8988T (cell line): ENCODE measurements around the gene GCH1.
"Not testable (repeated sequence)": the region's sequence is repeated elsewhere in the genome, so short reads cannot be mapped to it uniquely, and the experiment has no call there.

Experiments used
- DNase-seq: peaks from one replicate; pipeline ENCODE4 v3.0.0; 2011

Gene GCH1

DNA sequence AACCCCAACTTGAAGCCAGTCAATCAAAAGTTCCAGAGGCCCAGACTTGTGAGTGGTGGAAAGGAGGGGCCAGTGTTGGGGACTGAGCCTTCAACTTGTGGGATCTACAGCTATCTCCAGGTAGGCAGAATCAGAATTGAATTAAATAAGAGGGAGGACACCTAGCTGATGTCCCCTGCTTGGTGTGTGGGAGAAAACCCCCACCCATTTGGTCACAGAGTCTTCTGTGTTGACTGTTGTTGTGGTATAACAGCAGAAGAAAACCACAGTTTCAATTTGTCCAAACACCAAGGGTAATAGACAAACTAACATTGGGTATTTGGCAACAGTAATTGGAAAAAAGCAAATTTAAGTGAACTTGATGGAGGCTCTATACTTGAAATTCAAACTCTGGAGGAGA, 3.4 kb upstream of the GCH1 start:
- no peak for DNase-seq

DNA sequence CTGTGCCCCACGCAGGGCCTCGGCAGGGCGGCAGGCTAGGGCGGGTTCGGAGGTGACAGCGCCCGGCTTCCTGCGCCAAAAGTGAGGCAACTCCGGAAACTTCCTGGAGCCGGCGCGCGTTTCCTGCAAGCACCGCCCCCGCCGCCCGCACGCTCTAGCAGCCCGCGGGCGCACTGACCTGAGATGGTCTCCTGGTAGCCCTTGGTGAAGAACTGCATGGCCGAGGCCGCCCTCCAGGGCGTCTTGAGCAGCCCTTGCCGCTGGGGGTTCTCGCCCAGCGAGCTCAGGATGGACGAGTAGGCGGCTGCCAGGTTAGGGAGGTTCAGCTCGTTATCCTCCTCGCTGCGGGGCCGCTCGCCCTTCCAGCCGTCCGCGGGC, 494 bp downstream of the GCH1 start:
- no peak for DNase-seq

DNA sequence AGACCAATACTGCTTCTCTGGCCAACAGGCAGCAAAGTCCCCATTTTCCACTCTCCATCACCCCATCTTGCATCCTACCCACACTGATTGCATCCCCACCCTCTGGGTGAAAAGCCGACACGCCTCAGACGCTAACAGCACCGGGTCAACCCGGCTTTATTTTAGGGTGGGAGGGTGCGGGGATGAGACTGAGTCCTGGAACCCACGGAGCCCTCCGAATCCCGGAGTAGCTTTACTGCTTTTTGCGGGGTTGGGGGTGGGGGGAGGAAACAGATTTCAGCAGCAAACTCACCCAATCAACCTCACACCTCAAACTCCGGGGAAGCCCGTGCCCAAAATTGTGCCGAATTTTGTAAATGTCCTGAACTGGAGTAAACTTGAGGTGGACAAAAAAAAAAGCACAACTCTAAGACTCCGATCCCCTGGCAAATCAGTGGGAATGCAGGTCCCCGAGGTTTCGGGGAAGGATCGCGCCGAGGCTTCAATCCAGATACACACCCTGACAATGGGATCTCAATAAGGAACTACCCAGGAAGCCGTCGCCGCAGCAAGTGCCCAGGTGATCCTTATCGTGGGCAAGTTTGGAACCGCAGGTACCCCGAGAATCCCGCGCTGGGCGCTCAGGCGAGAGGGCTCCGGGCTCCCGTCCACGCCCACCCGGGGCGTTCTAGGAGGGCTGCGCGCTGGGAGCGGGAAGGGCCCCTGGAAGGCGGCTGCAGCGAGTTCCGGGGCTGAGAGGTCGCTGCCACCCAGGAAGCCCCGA, 1.1 kb downstream of the GCH1 start:
- no peak for DNase-seq

DNA sequence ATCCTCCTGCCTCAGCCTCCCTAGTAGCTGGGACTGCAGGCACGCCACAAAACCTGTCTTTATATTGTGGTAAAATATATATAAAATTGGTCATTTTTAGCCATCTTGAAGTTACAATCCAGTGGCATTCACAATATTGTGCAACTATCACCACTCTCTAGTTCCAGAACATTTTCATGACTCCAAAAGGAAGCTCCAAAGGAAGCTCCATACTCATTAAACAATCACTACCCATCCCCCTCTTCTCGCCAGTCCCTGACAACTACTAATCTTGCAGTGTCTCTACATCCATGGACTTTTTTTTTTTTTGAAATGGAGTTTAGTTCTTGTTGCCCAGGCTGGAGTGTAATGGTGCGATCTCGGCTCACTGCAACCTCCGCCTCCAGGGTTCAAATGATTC, 3.1 kb downstream of the GCH1 start:
- no peak for DNase-seq

DNA sequence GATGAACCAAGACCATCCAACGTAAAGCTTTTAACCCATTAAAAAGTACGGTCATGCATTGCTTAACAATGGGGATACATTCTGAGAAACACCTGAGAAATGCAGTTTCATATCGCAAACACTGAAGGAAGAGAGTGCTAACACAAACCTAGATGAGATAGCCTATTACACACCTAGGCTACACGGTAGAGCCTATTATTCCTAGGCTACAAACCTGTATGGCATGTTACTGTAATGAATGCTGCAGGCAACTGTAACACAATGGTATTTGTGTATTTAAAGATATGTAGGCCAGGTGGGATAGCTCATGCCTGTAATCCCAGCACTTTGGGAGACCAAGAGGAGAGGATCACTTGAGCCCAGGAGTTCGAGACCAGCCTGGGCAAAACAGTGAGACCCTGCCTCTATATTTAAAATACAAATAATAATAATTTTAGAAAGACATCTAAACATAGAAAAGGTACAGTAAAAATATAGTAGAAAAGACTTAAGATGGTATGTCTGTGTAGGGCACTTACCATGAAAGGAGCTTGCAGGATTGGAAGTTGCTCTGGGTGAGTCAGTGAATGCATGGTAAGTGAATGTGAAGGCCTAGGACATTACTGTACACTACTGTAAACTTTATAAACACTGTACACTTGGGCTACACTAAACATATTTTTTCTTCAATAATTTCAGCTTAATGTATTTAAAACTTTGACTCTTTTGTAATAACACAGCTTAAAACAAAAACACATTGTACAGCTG, 4.6 kb downstream of the GCH1 start:
- DNase-seq, result not testable (repeated sequence)

DNA sequence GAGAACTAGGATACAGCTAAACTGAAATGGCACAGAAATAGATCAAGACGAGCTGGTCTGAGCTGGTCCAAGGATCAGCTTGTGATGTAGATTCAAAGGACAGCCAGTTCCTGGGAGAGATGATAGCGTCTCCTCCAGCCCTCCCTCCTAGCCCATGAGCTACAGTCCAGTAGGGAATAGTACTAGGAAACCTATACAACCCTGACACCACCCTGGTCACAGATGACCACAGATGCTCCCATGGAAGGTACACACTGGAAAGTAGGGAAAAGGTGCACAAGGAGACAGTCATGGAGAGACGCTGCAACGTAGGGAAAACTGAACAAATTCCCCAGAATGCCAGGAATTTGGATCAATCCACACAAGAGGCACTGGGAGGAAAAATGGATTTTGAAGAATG, 6.9 kb downstream of the GCH1 start:
- DNase-seq, result no peak

DNA sequence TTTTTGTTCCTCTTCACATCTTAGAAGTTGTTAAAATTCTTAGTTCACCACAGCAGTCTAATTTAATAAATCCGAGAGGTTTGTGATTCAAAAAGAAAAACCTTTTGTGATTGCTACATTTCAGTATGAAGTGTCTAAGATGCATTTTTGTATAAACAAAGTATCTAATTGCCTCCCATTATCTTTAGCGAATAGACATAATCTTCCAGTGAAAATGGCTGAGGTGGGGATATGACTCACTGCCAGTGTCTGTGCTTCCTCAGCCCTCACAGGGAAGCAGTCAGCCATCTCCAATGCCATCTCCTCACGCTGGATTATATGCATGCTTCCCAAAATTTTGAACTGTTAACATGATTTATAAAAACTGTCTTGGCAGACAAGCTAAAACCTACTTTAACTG, 7.6 kb downstream of the GCH1 start:
- no peak for DNase-seq

DNA sequence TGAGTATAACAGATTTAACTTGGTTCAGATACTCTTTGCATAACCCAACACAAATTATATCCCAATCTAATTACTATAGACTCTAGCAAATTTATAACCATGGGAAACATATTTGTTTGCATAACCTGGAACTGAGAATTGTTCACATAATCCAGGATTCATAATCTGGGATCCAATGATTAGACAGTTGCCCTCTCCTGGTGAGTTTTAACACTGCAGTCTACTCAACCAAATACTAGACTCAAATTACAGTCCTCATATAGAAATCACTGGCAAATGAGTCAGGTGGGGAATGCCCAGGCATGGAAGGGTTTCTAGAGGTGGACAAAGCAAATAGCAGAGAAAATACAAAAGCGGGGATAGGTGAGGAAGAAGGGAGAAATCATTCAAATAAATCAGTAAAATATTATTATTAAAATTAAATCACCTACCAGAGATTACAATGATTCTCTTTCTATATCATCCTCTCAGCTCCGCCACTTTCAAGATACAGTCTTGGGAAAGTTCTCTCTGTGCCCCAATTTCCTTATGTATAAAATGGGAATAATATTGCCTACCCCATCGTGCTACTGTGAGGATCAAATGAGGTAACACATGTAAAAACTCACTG, 9.4 kb downstream of the GCH1 start:
- DNase-seq, result no peak

DNA sequence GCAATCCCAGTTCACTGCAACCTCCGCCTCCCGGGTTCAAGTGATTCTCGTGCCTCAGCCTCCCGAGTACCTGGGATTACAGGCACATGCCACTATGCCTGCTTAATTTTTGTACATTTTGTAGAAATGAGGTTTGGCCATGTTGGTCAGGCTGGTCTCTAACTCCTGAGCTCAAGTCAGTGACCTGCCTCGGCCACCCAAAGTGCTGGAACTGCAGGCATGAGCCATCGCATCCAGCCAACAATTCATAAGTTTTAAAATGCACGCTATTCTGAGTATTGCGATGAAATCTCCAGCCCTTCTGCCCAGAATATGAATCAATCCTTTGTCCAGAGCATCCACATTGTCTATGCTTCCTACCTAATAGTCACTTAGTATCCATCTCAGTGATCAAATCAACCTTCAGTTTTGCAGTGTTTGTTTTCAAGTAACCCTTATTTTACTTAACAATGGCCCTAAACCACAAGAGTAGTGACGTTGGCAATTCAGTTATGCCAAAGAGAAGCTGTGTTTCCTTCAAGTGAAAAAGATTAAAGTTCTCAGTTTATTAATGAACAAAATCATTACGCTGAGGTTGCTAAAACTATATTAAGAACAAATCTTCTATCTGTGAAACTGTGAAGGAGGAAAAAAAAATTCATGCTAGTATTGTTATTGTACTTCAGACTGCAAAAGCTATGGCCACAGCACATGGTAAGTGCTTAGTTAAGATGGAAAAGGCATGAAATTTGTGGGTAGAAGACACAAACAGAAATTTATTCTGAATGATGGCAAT, 11.0 kb downstream of the GCH1 start:
- no peak for DNase-seq

DNA sequence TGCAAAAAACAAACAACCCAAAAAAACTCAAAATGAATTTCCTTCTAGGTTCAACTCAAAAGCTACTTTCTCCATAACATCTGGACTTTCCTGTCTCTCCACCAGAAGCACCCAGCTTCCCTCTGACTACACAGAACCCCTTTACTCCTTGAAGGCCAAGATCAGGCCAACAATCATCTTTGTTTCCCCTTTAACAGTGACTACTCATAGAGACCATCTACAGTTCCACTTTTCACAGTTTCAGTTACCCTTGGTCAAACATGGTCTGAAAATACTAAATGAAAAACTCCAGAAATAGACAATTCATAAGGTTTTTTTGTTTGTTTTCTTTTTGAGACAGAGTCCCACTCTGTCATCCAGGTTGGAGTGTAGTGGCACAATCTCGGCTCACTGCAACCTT, 11.8 kb downstream of the GCH1 start:
- DNase-seq, result no peak

DNA sequence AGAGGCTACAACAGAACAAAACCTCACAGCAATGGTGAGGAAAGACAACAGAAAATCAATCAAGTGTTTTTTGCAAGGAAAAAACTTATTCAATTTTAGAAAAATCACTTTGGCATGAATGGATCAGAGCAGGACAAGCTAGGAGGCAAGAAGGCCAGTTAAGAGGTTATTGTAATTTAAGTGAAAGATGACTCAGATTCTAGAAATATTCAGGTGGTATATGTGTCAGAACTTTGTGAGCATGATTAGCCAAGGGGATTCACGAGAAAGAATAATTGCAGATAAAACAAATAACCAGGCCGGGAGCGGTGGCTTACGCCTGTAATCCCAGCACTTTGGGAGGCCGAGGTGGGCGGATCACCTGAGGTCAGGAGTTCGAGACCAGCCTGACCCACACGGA, 12.7 kb downstream of the GCH1 start:
- no peak for DNase-seq

DNA sequence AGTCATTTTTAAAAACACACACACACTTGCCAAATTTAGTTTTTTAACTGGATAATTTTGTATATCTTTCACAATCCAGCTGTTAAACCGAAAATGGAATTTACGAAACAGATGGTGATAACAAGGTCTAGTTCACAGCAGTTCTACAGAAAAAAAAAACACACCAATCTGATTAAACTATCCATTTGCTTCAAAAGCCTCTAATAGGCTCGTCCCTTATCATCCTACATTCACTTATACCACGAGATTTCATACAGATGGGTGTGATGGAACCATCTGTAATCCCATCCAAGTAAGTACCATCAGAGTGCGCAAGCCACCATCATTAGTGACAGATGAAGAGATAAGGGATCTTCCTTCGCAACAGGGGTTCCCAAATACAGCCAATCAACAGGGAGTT, 20.1 kb downstream of the GCH1 start:
- no peak for DNase-seq

DNA sequence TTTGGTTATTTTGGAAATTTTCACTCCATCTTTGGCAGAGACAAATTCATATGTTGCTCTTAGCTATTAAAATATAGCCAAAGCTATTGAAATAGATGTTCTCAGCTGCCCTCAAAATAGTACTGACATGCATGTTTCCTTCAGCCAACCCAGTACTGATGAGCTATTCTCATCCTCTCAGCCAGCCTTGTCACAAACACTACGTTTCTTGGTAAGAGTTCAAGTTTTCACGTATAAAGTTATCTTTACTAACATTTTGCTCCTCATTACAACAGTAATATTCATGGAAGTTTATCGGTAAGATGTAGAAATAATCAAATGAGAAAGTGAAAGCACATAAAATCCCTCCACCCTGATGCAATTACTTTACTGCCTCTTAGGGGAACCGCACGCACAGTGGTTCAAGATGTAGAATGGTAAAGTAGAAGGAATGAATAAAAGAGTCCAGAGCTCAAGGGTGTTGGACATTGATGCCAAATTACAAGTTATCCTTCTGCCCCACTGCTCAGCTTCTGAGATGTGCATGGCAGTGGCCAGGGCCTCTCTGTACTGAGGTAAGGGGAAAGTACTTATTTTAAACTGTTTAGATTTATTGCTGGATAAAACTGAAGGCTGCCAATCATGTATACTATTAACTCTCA, 20.7 kb downstream of the GCH1 start:
- no peak for DNase-seq

DNA sequence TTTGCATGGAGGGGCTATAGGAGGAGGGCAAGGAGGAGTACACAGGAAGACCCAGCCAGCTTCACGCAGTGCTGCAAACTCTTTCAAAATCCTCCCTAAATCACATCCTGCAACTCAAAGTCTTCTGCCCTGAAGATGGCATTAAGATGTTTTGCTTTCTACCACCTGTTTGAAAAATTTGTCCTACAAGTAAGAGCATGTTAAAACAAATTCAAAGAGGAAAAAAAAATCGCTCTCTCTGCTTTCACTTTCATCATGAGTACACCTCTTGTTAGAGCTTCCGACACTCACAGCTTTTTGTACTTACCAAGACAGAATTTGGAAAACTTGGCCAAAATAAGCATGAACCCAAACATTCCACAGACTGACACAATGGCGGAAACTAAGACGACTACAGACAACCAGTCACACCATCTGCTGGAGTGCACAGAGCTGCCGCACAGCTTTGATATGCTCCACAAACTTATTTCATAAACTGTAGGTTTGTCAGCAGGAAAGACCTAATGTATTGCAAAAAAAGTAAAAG, 21.3 kb downstream of the GCH1 start:
- DNase-seq, result no peak

DNA sequence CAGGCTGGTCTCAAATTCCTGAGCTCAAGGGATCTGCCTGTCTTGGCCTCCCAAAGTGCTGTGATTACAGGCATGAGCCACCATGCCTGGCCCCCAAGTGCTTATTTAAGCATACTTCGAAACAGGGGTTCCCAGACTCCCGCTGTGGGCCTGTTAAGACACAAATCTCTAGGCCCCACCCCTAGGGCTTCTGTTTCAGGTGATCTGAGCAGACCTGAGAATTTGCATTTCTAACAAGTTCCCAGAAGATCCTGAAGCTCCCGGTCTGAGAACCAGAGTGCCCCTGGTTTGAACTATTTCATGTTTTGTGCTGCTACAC, 25.0 kb downstream of the GCH1 start:
- no peak for DNase-seq

DNA sequence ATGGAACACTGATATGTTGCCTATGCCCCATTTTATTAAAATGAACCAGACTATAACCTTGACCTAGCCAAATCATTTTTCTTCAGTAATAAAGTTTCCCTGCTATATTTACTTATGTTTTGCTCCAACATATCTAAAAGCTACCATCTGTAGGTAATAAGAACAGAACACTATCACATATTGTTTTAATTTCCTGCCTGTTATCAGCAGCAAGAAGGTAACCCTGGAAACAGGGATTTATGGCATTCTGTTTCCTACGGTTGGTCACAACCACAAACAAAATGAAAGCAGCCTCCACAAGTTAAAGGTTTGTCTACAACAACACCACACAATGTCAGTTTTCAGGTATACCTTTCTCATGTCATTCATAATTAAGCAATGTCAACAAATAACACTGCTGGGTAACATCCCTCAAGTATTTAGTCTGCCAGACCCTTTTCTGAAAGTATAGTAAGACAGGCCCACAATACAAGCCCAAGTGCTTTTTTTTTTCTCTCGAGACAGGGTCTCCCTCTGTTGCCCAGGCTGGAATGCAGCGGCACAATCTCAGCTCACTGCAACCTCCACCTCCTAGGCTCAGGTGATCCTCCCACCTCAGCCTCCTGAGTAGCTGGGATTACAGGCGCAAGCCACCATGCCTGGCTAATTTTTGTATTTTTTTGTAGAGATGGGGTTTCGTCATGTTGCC, 25.5 kb downstream of the GCH1 start:
- DNase-seq, result no peak

DNA sequence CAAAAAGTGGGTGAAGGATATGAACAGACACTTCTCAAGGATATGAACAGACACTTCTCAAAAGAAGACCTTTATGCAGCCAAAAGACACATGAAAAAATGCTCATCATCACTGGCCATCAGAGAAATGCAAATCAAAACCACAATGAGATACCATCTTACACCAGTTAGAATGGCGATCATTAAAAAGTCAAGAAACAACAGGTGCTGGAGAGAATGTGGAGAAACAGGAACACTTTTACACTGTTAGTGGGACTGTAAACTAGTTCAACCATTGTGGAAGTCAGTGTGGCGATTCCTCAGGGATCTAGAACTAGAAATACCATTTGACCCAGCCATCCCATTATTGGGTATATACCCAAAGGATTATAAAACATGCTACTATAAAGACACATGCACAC, 27.0 kb downstream of the GCH1 start:
- DNase-seq, result not testable (repeated sequence)

DNA sequence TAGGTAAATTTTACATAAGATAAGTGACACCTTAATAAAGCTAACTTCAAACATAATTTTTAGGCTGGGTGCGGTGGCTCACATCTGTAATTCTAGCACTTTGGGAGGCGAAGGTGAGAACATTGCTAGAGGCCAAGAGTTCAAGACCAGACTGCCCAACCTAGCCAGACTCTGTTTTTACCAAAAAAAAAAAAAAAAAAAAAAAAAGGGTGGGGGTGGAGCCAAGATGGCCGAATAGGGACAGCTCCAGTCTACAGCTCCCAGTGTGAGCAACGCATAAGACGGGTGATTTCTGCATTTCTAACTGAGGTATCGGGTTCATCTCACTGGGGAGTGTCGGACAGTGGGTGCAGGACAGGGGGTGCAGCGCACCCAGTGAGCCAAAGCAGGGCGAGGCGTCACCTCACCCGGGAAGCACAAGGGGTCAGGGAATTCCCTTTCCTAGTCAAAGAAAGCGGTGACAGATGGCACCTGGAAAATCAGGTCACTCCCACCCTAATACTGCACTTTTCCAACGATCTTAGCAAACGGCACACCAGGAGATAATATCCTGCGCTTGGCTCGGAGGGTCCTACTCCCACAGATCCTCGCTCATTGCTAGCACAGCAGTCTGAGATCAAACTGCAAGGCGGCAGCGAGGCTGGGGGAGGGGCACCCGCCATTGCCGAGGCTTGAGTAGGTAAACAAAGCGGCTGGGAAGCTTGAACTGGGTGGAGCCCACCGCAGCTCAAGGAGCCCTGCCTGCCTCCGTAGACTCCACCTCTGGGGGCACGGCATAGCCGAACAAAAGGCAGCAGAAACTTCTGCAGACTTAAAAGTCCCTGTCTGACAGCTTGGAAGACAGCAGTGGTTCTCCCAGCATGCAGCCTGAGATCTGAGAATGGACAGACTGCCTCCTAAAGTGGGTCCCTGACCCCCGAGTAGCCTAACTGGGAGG, 32.2 kb downstream of the GCH1 start:
- DNase-seq, result not testable (repeated sequence)

DNA sequence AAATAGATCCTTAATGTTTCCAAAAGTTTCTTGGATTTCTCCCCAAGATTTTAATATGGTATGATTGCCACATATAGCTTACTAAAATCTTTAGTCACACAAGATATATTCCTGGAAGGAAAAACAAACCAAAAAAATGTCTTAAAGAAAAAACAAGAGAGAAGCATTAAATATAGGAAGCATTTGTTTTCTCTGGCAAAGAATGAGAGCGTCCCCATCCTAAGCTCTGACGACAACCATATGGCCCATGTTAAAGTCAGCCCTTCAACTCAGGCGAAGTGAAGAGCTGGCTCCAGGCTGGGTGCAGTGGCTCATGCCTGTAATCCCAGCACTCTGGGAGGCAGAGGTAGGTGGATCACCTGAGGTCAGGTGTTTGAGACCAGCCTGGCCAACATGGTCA, 35.6 kb downstream of the GCH1 start:
- no peak for DNase-seq

DNA sequence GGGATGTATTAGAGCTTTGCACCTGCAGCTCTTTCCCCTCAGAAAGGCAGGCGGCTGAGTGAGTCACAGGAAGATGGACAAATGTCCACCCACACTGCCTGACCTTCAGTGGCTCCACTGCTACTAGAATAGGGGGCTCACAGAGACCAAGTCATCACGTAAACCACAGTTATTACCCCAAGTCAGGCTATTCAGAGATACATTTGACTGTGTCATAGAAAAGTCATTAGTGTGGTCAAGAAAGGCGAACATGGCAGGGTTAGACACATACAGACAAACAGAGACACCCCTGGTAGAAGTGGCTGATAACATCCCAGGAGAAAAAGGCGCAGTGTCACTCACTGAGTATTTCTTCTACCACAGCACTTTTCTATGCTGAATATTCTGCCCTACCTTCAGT, 36.0 kb downstream of the GCH1 start:
- DNase-seq, result no peak

DNA sequence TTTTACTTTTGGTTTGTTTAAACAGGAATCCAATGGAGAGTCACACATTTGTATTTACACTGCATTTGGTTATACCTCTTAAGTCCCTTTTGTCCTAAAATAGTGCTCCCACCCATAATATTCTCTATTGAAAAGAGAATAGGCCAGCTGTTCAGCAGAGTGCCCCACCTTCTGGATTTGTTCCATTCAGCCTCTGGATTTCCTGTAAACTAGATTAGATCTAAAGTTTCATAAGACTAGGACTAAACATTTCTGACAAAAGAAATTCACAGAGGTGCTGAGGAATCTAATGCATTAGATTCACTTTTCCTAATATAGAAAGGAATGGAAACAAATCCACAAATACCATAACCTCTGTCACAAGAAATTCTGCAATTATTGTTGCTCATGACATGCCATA, 38.1 kb downstream of the GCH1 start:
- DNase-seq, result no peak
